ENCODE data around the gene DES. TPM values are rescaled to one million over a fixed set of nuclear protein-coding genes. Genes with fewer than 3 reads are reported as not detected.
"Not testable (repeated sequence)": the region's sequence is repeated elsewhere in the genome, so short reads cannot be mapped to it uniquely, and the experiment has no call there.

DES gene
- total RNA-seq, 1 experiment from 2014 or later = not detected

- H3K27me3 Mint-ChIP-seq (ENCODE audit: unreplicated experiment) = peaks cover 28% of the 10 kb centered on the region
- no peak overlapping the region for H3K4me3 Mint-ChIP-seq (ENCODE audit: low read depth, unreplicated experiment)
- H3K4me1 Mint-ChIP-seq (ENCODE audit: low read depth, unreplicated experiment) = peaks cover 14% of the 10 kb centered on the region
- no TSS peak for BruUV-seq (replicated peaks)
- intact Hi-C loops (cut with micrococcal nuclease; ENCODE audit: unreplicated experiment) = no loop called here
- no peak for DNase-seq
- no peak overlapping the region for H3K27ac Mint-ChIP-seq (ENCODE audit: unreplicated experiment)
- no peaks in the 10 kb centered on the region for H3K9me3 Mint-ChIP-seq (ENCODE audit: low read depth, unreplicated experiment)
- TF ChIP-seq, protein P1, sequence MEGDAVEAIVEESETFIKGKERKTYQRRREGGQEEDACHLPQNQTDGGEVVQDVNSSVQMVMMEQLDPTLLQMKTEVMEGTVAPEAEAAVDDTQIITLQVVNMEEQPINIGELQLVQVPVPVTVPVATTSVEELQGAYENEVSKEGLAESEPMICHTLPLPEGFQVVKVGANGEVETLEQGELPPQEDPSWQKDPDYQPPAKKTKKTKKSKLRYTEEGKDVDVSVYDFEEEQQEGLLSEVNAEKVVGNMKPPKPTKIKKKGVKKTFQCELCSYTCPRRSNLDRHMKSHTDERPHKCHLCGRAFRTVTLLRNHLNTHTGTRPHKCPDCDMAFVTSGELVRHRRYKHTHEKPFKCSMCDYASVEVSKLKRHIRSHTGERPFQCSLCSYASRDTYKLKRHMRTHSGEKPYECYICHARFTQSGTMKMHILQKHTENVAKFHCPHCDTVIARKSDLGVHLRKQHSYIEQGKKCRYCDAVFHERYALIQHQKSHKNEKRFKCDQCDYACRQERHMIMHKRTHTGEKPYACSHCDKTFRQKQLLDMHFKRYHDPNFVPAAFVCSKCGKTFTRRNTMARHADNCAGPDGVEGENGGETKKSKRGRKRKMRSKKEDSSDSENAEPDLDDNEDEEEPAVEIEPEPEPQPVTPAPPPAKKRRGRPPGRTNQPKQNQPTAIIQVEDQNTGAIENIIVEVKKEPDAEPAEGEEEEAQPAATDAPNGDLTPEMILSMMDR (IDR thresholded peaks at IDR 0.05; ENCODE audit: unreplicated experiment) = no peak
- CTCF ChIA-PET = interaction anchor here (1.0 to 4.4 kb wide), 2 partner anchors 36 to 125 kb away, joined by 3 to 48 read pairs; no protein-coding TSS in a partner anchor
- no peaks in the 10 kb centered on the region for H3K36me3 Mint-ChIP-seq (ENCODE audit: insufficient read depth, unreplicated experiment)
Measured at GRCh38 chr2:219404954-219405353, 13.2 kb upstream of the DES start.

DNA sequence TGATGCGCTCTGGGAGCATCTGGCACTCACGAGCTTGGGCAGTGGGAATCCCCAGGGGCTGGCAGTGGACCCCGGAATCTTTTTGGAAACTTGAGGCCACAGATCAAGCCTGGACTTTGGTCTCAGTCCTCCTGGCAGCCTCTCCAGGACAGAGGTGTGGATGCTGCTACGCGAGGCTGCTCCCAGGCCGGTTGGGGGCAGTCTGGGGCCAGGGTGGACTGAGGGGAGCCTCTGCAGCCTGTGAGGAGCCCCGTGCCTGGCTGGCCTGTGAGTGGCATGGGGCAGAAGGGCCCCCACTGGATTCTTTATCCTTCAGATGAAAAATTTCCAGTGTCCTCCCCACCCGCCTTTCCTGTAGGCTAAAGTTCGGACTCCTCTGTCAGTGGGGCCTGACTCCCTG, 12.7 kb upstream of the DES start:
- Mint-ChIP-seq H3K27me3 (ENCODE audit: unreplicated experiment) (peaks cover 28% of the 10 kb centered on the region), H3K36me3 (ENCODE audit: insufficient read depth, unreplicated experiment) (no peaks in the 10 kb centered on the region), H3K9me3 (ENCODE audit: low read depth, unreplicated experiment) (no peaks in the 10 kb centered on the region), H3K4me1 (ENCODE audit: low read depth, unreplicated experiment) (peaks cover 9% of the 10 kb centered on the region), H3K27ac (ENCODE audit: unreplicated experiment) (no peak overlapping the region), H3K4me3 (ENCODE audit: low read depth, unreplicated experiment) (no peak overlapping the region)
- TF ChIP-seq, protein P1 (IDR thresholded peaks at IDR 0.05; ENCODE audit: unreplicated experiment) = no peak
- BruUV-seq (replicated peaks) = no TSS peak
- CTCF ChIA-PET = interaction anchor here (4.4 kb wide), 1 partner anchor 125 kb away, joined by 48 read pairs; no protein-coding TSS in a partner anchor
- intact Hi-C loops (cut with micrococcal nuclease; ENCODE audit: unreplicated experiment) = no loop called here
- DNase-seq = no peak

DNA sequence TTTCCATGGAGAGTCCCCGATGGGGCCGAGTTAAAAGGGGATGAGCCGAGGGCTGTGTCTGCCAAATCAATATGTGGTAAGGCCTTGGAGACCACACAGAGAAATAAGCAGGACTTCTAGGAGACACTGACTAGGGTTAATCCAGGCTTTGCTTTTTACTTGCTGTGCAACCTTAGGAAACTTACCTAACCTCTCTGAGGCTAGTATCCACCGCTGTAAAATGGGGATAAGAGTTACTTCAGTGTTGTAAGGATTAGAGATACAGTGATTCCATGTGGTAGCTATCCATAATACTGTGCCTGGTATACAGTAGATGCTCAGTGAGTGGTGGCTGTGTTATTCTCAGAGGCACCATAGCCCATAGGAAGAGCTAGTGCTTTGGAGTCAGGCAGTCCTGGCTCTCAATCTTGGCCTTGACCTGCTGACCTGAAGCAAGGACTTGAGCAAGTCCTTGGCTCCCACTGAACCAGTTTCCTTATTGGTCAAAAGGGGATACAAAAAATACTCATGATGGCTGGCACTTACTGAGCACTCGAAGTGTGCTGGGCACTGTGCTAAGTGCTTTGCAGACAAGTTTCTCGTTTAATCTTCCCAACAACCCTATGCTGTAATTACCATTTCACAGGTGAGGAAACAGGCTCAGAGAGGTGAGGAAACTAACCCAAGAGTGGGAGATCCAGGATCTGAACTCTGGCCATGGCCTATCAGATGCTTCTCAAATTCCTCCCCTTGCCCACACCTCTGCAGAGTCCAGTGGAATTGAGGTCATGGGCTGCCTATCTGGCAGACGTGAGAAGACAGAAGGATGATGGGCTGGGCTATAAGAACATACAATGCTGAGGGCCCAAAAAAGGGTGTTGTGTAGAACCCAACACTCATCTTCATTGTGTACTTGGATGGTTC, 12.0 kb upstream of the DES start:
- DNase-seq = no peak
- Mint-ChIP-seq H3K4me1 (ENCODE audit: low read depth, unreplicated experiment) (peaks cover 8% of the 10 kb centered on the region), H3K9me3 (ENCODE audit: low read depth, unreplicated experiment) (no peaks in the 10 kb centered on the region), H3K36me3 (ENCODE audit: insufficient read depth, unreplicated experiment) (no peaks in the 10 kb centered on the region), H3K27me3 (ENCODE audit: unreplicated experiment) (peaks cover 28% of the 10 kb centered on the region), H3K27ac (ENCODE audit: unreplicated experiment) (no peak overlapping the region), H3K4me3 (ENCODE audit: low read depth, unreplicated experiment) (no peak overlapping the region)
- intact Hi-C loops (cut with micrococcal nuclease; ENCODE audit: unreplicated experiment) = no loop called here
- TF ChIP-seq, protein P1 (IDR thresholded peaks at IDR 0.05; ENCODE audit: unreplicated experiment) = no peak
- BruUV-seq (replicated peaks) = no TSS peak
- CTCF ChIA-PET = no interaction called here

- BruUV-seq (replicated peaks) = no TSS peak
- H3K27me3 Mint-ChIP-seq (ENCODE audit: unreplicated experiment) = peaks cover 28% of the 10 kb centered on the region
- H3K4me1 Mint-ChIP-seq (ENCODE audit: low read depth, unreplicated experiment) = peaks cover 8% of the 10 kb centered on the region
- H3K9me3 Mint-ChIP-seq (ENCODE audit: low read depth, unreplicated experiment) = no peaks in the 10 kb centered on the region
- TF ChIP-seq, protein P1 (IDR thresholded peaks at IDR 0.05; ENCODE audit: unreplicated experiment) = no peak
- no peak overlapping the region for H3K27ac Mint-ChIP-seq (ENCODE audit: unreplicated experiment)
- no peak overlapping the region for H3K4me3 Mint-ChIP-seq (ENCODE audit: low read depth, unreplicated experiment)
- no peak for DNase-seq
- CTCF ChIA-PET = no interaction called here
- intact Hi-C loops (cut with micrococcal nuclease; ENCODE audit: unreplicated experiment) = no loop called here
- no peaks in the 10 kb centered on the region for H3K36me3 Mint-ChIP-seq (ENCODE audit: insufficient read depth, unreplicated experiment)
Measured at GRCh38 chr2:219406861-219407230, 11.3 kb upstream of the DES start.

DNA sequence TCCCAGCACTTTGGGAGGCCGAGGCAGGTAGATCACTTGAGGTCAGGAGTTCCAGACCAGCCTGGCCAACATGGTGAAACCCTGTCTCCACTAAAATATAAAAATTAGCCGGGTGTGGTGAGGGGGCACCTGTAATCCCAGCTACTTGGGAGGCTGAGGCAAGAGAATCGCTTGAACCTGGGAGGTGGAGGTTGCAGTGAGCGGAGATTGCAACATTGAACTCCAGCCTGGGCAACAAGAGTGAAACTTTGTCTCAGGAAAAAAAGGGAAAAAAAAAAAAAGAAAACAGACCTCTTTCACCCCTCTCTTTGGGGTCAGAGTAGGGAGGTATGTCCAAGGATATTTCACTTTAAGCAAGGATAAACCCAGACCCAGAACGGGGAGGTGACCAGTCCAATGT, 10.8 kb upstream of the DES start:
- H3K27ac Mint-ChIP-seq (ENCODE audit: unreplicated experiment); DNase-seq; intact Hi-C loops (cut with micrococcal nuclease; ENCODE audit: unreplicated experiment); H3K4me3 Mint-ChIP-seq (ENCODE audit: low read depth, unreplicated experiment); BruUV-seq (replicated peaks); CTCF ChIA-PET; H3K9me3 Mint-ChIP-seq (ENCODE audit: low read depth, unreplicated experiment); H3K4me1 Mint-ChIP-seq (ENCODE audit: low read depth, unreplicated experiment); H3K36me3 Mint-ChIP-seq (ENCODE audit: insufficient read depth, unreplicated experiment): not testable (repeated sequence)
- H3K27me3 Mint-ChIP-seq (ENCODE audit: unreplicated experiment) = peaks cover 28% of the 10 kb centered on the region
